H1 (cell line): ENCODE results near the gene PEX14. TPM values are rescaled to one million over a fixed set of nuclear protein-coding genes. Genes with fewer than 3 reads are reported as not detected.

Source experiments
- CTCF ChIA-PET: fragments of 300-600 bp; sonication (Branson Sonifier 250); formaldehyde crosslinking; loops from one replicate; lab custom pipeline; 2021; ENCODE audit not compliant: partially characterized antibody; lab: Charles Lee
- POLR2A ChIA-PET: fragments of 300-600 bp; sonication (Branson Sonifier 250); formaldehyde crosslinking; loops from one replicate; lab custom pipeline; 2021; ENCODE audit warnings: inconsistent platforms; ENCODE audit not compliant: partially characterized antibody; lab: Charles Lee
- DNase-seq, 2 experiments: peaks; one replicate each; pipeline versions ENCODE4 v3.0.0 to v3.0.0-alpha.2; 2010 to 2022; ENCODE audit warnings: low spot score in 2 of 2, low read depth in 1 of 2, mixed read lengths in 1 of 2
- FAIRE-seq: peaks from 2 replicates; lab custom pipeline; 2011; peaks lifted over from hg19 to GRCh38; lab: Jason Lieb, UNC
- H2AFZ ChIP-seq: 2 replicates; pipeline ENCODE4 v1.8.1; 2012; ENCODE audit warnings: low read length, inconsistent platforms
- H2AK5ac ChIP-seq: 2 replicates; pipeline ENCODE4 v1.6.1; 2013; ENCODE audit warnings: low read depth, low read length
- H2BK120ac ChIP-seq: replicated peaks from 2 replicates; pipeline ENCODE3; 2013; ENCODE audit warnings: low read depth, low read length, inconsistent platforms
- H2BK12ac ChIP-seq: 2 replicates; pipeline ENCODE4 v1.6.1; 2013; ENCODE audit warnings: low read depth, low read length
- H2BK15ac ChIP-seq: 2 replicates; pipeline ENCODE4 v1.6.1; 2013; ENCODE audit warnings: low read length
- H2BK20ac ChIP-seq: 2 replicates; pipeline ENCODE4 v1.6.1; 2013; ENCODE audit warnings: low read length
- H2BK5ac ChIP-seq: 2 replicates; pipeline ENCODE4 v1.6.1; 2013; ENCODE audit warnings: low read depth, low read length
- H3K14ac ChIP-seq: 2 replicates; pipeline ENCODE4 v1.6.1; 2013; ENCODE audit warnings: inconsistent platforms; ENCODE audit not compliant: insufficient read length
- H3K18ac ChIP-seq: 2 replicates; pipeline ENCODE4 v1.6.1; 2013; ENCODE audit warnings: low read length; ENCODE audit errors: extremely low read depth
- H3K23ac ChIP-seq: 2 replicates; pipeline ENCODE4 v1.6.1; 2013; ENCODE audit warnings: inconsistent platforms; ENCODE audit not compliant: insufficient read length
- H3K23me2 ChIP-seq: 2 replicates; pipeline ENCODE4 v1.6.1; 2013; ENCODE audit warnings: low read depth, low read length
- H3K27ac ChIP-seq: 2 replicates; pipeline ENCODE4 v1.6.1; 2011; ENCODE audit warnings: low read depth, low read length, inconsistent platforms
- H3K27me3 ChIP-seq, 4 experiments: replicated peaks in 1 of 4; 1 replicate in 1 of 4; 2 replicates in 3 of 4; pipeline versions ENCODE4 v1.6.1 to v1.8.1; 2011 to 2013; ENCODE audit warnings: low read length in 3 of 4, mild to moderate bottlenecking in 3 of 4, inconsistent platforms in 2 of 4, mixed read lengths in 2 of 4, moderate library complexity in 1 of 4; ENCODE audit not compliant: control insufficient read depth in 3 of 4, insufficient read depth in 3 of 4; ENCODE audit errors: extremely low read depth in 1 of 4
- H3K36me3 ChIP-seq, 4 experiments: 2 replicates each; pipeline versions ENCODE4 v1.6.1 to v1.8.1; 2011 to 2013; ENCODE audit warnings: mild to moderate bottlenecking in 4 of 4, low read length in 3 of 4, moderate library complexity in 2 of 4, control low read depth in 1 of 4, inconsistent platforms in 1 of 4; ENCODE audit not compliant: insufficient read depth in 4 of 4, control insufficient read depth in 2 of 4
- H3K4ac ChIP-seq: replicated peaks from 2 replicates; pipeline ENCODE3; 2013; ENCODE audit warnings: low read length, low read depth, mixed read lengths, inconsistent platforms; ENCODE audit not compliant: insufficient read length
- H3K4me1 ChIP-seq, 4 experiments: replicated peaks in 1 of 4; 1 replicate in 1 of 4; 2 replicates in 3 of 4; pipeline versions ENCODE4 v1.6.1 to v1.8.1; 2011 to 2013; ENCODE audit warnings: low read length in 3 of 4, inconsistent platforms in 2 of 4, mixed read lengths in 1 of 4; ENCODE audit not compliant: insufficient read depth in 4 of 4, control insufficient read depth in 3 of 4
- H3K4me2 ChIP-seq, 2 experiments: 2 replicates each; pipeline versions ENCODE4 v1.6.1 to v1.8.1; 2011 to 2013; ENCODE audit warnings: low read depth in 2 of 2, low read length in 2 of 2, control low read depth in 1 of 2, inconsistent platforms in 1 of 2, mild to moderate bottlenecking in 1 of 2; ENCODE audit not compliant: insufficient read depth in 1 of 2
- H3K4me3 ChIP-seq, 4 experiments: fragments of 200-600, 300-600 bp in 1 of 4; sonication (generic), shearing (Covaris generic), sonication (Bioruptor Twin) in 1 of 4; 2 replicates each; pipeline versions ENCODE4 v1.5.1 to v1.8.1; 2011 to 2016; ENCODE audit warnings: low read length in 4 of 4, low read depth in 3 of 4, control low read depth in 2 of 4, inconsistent platforms in 2 of 4, mild to moderate bottlenecking in 2 of 4, mixed read lengths in 1 of 4, moderate library complexity in 1 of 4; ENCODE audit not compliant: insufficient read depth in 2 of 4; ENCODE audit errors: extremely low read depth in 1 of 4
- H3K56ac ChIP-seq: replicated peaks from 2 replicates; pipeline ENCODE3; 2013; ENCODE audit warnings: low read depth, mild to moderate bottlenecking, mixed read lengths, low read length, inconsistent platforms; ENCODE audit not compliant: insufficient read length
- H3K79me1 ChIP-seq: 2 replicates; pipeline ENCODE4 v1.6.1; 2013; ENCODE audit warnings: low read depth, low read length, control low read depth
- H3K79me2 ChIP-seq, 2 experiments: 2 replicates each; pipeline versions ENCODE4 v1.6.1 to v1.8.1; 2012 to 2013; ENCODE audit warnings: low read length in 2 of 2, mild to moderate bottlenecking in 2 of 2, inconsistent platforms in 1 of 2; ENCODE audit not compliant: insufficient read depth in 2 of 2, control insufficient read depth in 1 of 2
- H3K9ac ChIP-seq, 4 experiments: replicated peaks in 1 of 4; 1 replicate in 1 of 4; 2 replicates in 3 of 4; pipeline versions ENCODE4 v1.6.1 to v1.8.1; 2011 to 2013; ENCODE audit warnings: low read depth in 3 of 4, low read length in 3 of 4, control low read depth in 2 of 4, mild to moderate bottlenecking in 2 of 4, moderate library complexity in 2 of 4, inconsistent platforms in 1 of 4; ENCODE audit errors: extremely low read depth in 1 of 4
- H3K9me3 ChIP-seq, 2 experiments: 2 replicates each; pipeline versions ENCODE4 v1.6.1 to v1.8.1; 2012 to 2013; ENCODE audit warnings: mild to moderate bottlenecking in 2 of 2, moderate library complexity in 2 of 2, control low read depth in 1 of 2, inconsistent platforms in 1 of 2, low read depth in 1 of 2, low read length in 1 of 2, mixed read lengths in 1 of 2; ENCODE audit not compliant: insufficient read depth in 2 of 2
- H4K20me1 ChIP-seq, 2 experiments: replicated peaks in 1 of 2; 2 replicates each; pipeline versions ENCODE3 to v1.8.1; 2011 to 2013; ENCODE audit warnings: inconsistent platforms in 2 of 2, low read length in 2 of 2, mild to moderate bottlenecking in 1 of 2; ENCODE audit not compliant: insufficient read depth in 2 of 2, control insufficient read depth in 1 of 2
- H4K5ac ChIP-seq: 2 replicates; pipeline ENCODE4 v1.6.1; 2013; ENCODE audit warnings: low read length, low read depth, mixed read lengths, inconsistent platforms; ENCODE audit not compliant: insufficient read length
- H4K8ac ChIP-seq: 2 replicates; pipeline ENCODE4 v1.8.0; 2013; ENCODE audit warnings: mild to moderate bottlenecking, moderate library complexity, low read length, inconsistent platforms; ENCODE audit not compliant: insufficient read depth; ENCODE audit errors: extremely low read depth
- H4K91ac ChIP-seq: replicated peaks from 2 replicates; pipeline ENCODE3; 2013; ENCODE audit warnings: low read length, mixed read lengths, inconsistent platforms; ENCODE audit not compliant: insufficient read length
- TCF12 ChIP-seq: IDR thresholded peaks from 2 replicates; pipeline ENCODE4 v1.6.1; 2011; ENCODE audit warnings: low read depth, mild to moderate bottlenecking, low read length
- TEAD4 ChIP-seq: IDR thresholded peaks from 2 replicates; pipeline ENCODE4 v1.6.1; 2012; ENCODE audit warnings: low read depth, low read length, inconsistent platforms, mixed read lengths
- YY1 ChIP-seq: IDR thresholded peaks from 2 replicates; pipeline ENCODE4 v1.6.1; 2011; ENCODE audit warnings: low read depth, mild to moderate bottlenecking, low read length
- WGBS, 2 experiments: shearing (Covaris generic) in 1 of 2; methylation state at CpG; one replicate each; pipeline versions ENCODE4 v1.1.6 to v1.1.7; 2013 to 2015; ENCODE audit warnings: low lambda C conversion rate in 2 of 2, mixed read lengths in 2 of 2, inconsistent platforms in 1 of 2, low coverage in 1 of 2, missing lambda C conversion rate in 1 of 2; ENCODE audit not compliant: insufficient replicate concordance in 2 of 2, insufficient coverage in 1 of 2, insufficient read length in 1 of 2; ENCODE audit errors: extremely low coverage in 1 of 2, missing lambda C conversion rate in 1 of 2; 5-methylcytosine and 5-hydroxymethylcytosine counted together
- polyA plus RNA-seq, 7 experiments: library from polyadenylated mRNA; depleted of rRNA in 3 of 7; stranded (reverse) in 5 of 7; unstranded in 2 of 7; fragments of >200 nt in 5 of 7; fragments of 200-250 nt in 2 of 7; gene quantifications; 1 replicate in 5 of 7; 2 replicates in 1 of 7; 4 replicates in 1 of 7; pipeline versions ENCODE4 v1.2.1 to v1.2.3, GENCODE V29; 2011 to 2013; ENCODE audit warnings: missing spikeins in 2 of 7, mixed read lengths in 2 of 7
- total RNA-seq: library from RNA; stranded (reverse); fragmentation: NEBNext Ultra II Directional; extraction: Animal tissue kit (Norgen Biotek cat#: 25700); gene quantifications from 2 replicates; pipeline ENCODE4 v1.2.1, GENCODE V29; 2021

The PEX14 gene
- total and polyA plus RNA-seq, 2 of the 8 experiments (the other 6 are each of a cell fraction or from before 2014, with no cell fraction given) = 13.0 to 19.8 TPM

- no peak overlapping the region for H2AFZ ChIP-seq
- no peak overlapping the region for H3K4ac ChIP-seq
- H3K36me3 ChIP-seq = no peaks in the 10 kb centered on the region; a peak in 2 of 8 replicates
- no peak for FAIRE-seq
- H4K8ac ChIP-seq = no peak overlapping the region; the same call in 1 of the 2 replicates
- H3K56ac ChIP-seq = no peak overlapping the region
- H4K5ac ChIP-seq = no peak overlapping the region
- no peak overlapping the region for H3K27ac ChIP-seq
- peaks cover 0 to 6% (median under 1%) of the 10 kb centered on the region in 4 experiments; a peak in 2 of 7 replicates for H3K4me1 ChIP-seq
- no peaks in the 10 kb centered on the region for H3K79me1 ChIP-seq
- H3K4me2 ChIP-seq = no peak overlapping the region
- H2BK120ac ChIP-seq = no peak overlapping the region
- no peak overlapping the region for H3K18ac ChIP-seq
- H3K23ac ChIP-seq = no peak overlapping the region
- POLR2A ChIA-PET = no interaction called here
- H2BK12ac ChIP-seq = no peak overlapping the region
- no peak overlapping the region for H2BK20ac ChIP-seq
- no peak overlapping the region for H4K91ac ChIP-seq
- H2AK5ac ChIP-seq = no peak overlapping the region
- CTCF ChIA-PET = interaction anchor here (1.3 to 2.4 kb wide), 4 partner anchors 12 to 95 kb away, joined by 3 to 9 read pairs (median 6); no protein-coding TSS in a partner anchor
- no peak overlapping the region for H3K9ac ChIP-seq
- H2BK5ac ChIP-seq = no peak overlapping the region
- no peak overlapping the region for H3K14ac ChIP-seq
- H3K79me2 ChIP-seq = no peaks in the 10 kb centered on the region
- no peak overlapping the region for H2BK15ac ChIP-seq
- DNase-seq = no peak
- no peaks in the 10 kb centered on the region for H3K27me3 ChIP-seq
- H3K4me3 ChIP-seq = no peak overlapping the region
- no peaks in the 10 kb centered on the region for H4K20me1 ChIP-seq
- H3K23me2 ChIP-seq = no peaks in the 10 kb centered on the region; the same call in 1 of the 2 replicates
- TF ChIP-seq YY1 (no peak), TEAD4 (no peak), TCF12 (no peak)
- no peaks in the 10 kb centered on the region for H3K9me3 ChIP-seq
- WGBS, 2 experiments = 92% methylated on average over 13 of the region's 13 CpGs; no CpG with 5 or more reads in 1 of the 2 experiments
These were observed 151.5 kb downstream of the PEX14 start for GRCh38 chr1:10626131-10626731.
